SH-SY5Y (cell line): ENCODE measurements around the gene CHMP6.

ENCODE experiments used
- GATA2 ChIP-seq: IDR thresholded peaks from 2 replicates; pipeline ENCODE4 v1.6.1; 2011; ENCODE audit warnings: mild to moderate bottlenecking, low read depth, low read length
- GATA3 ChIP-seq: IDR thresholded peaks from 2 replicates; pipeline ENCODE4 v1.6.1; 2011; ENCODE audit warnings: low read depth, mild to moderate bottlenecking, low read length, moderate library complexity

- TF ChIP-seq GATA2 (no peak), GATA3 (no peak)
Observed at GRCh38 chr17:80948019-80948975, 43.3 kb upstream of the CHMP6 start.
